Endodermal cell (in vitro differentiated cells): ENCODE results near the gene KIF26B. TPM values are rescaled to one million over a fixed set of nuclear protein-coding genes. Genes with fewer than 3 reads are reported as not detected.

Source experiments
- DNase-seq: peaks from one replicate; pipeline ENCODE4 v3.0.0-alpha.2; 2017
- H3K27ac ChIP-seq: 2 replicates; pipeline ENCODE4 v1.5.1; 2013; ENCODE audit warnings: mild to moderate bottlenecking, low read depth, low read length, moderate library complexity
- H3K27me3 ChIP-seq: 2 replicates; pipeline ENCODE4 v1.6.1; 2013; ENCODE audit warnings: mild to moderate bottlenecking, low read length, moderate library complexity; ENCODE audit not compliant: insufficient read depth, control insufficient read depth, poor library complexity, severe bottlenecking
- H3K36me3 ChIP-seq: 2 replicates; pipeline ENCODE4 v1.7.0; 2013; ENCODE audit warnings: mild to moderate bottlenecking, low read length, moderate library complexity; ENCODE audit not compliant: control insufficient read depth, insufficient read depth
- H3K4me1 ChIP-seq: one replicate; pipeline ENCODE4 v1.7.0; 2013; ENCODE audit warnings: low read length; ENCODE audit not compliant: control insufficient read depth, insufficient read depth
- H3K4me3 ChIP-seq: 2 replicates; pipeline ENCODE4 v1.5.1; 2013; ENCODE audit warnings: mild to moderate bottlenecking, low read length, moderate library complexity
- H3K9ac ChIP-seq: 2 replicates; pipeline ENCODE4 v1.6.1; 2013; ENCODE audit warnings: mild to moderate bottlenecking, low read length, moderate library complexity; ENCODE audit not compliant: poor library complexity, severe bottlenecking; ENCODE audit errors: extremely low read depth
- H3K9me3 ChIP-seq: 2 replicates; pipeline ENCODE4 v1.6.1; 2013; ENCODE audit warnings: mild to moderate bottlenecking, low read length, moderate library complexity; ENCODE audit not compliant: control insufficient read depth
- H3K27ac Mint-ChIP-seq: 2 replicates; pipeline ENCODE4 v1.8.0; 2020; ENCODE audit warnings: mixed read lengths
- H3K27me3 Mint-ChIP-seq: 2 replicates; pipeline ENCODE4 v1.8.0; 2021; ENCODE audit warnings: mild to moderate bottlenecking, mixed read lengths; ENCODE audit not compliant: insufficient read depth
- H3K36me3 Mint-ChIP-seq: 2 replicates; pipeline ENCODE4 v1.8.0; 2020; ENCODE audit warnings: low read depth, mixed read lengths
- H3K4me1 Mint-ChIP-seq: 2 replicates; pipeline ENCODE4 v1.8.0; 2020; ENCODE audit warnings: mixed read lengths
- H3K4me3 Mint-ChIP-seq: 2 replicates; pipeline ENCODE4 v1.8.0; 2020; ENCODE audit warnings: mild to moderate bottlenecking, moderate library complexity, mixed read lengths
- H3K9me3 Mint-ChIP-seq: 2 replicates; pipeline ENCODE4 v1.8.0; 2020; ENCODE audit warnings: mild to moderate bottlenecking, mixed read lengths
- WGBS, 2 experiments: methylation state at CpG; one replicate each; pipeline versions ENCODE4 v1.1.5 to v1.1.7; 2013; ENCODE audit warnings: missing lambda C conversion rate in 2 of 2, mixed read lengths in 1 of 2; ENCODE audit not compliant: insufficient coverage in 1 of 2, insufficient read length in 1 of 2; 5-methylcytosine and 5-hydroxymethylcytosine counted together
- total RNA-seq, 2 donors: library from RNA; stranded (reverse); fragmentation: NEBNext Ultra II Directional in 1 of 2; extraction: Animal tissue kit (Norgen Biotek cat#: 25700) in 1 of 2; gene quantifications; 2 replicates in 1 of 2; 3 replicates in 1 of 2; pipeline ENCODE4 v1.2.1, GENCODE V29; 2021
- TF ChIP-seq, protein P1 (sequence below): fragments of 200-600 bp; sonication (generic); conservative IDR thresholded peaks from 2 replicates; pipeline ENCODE4 v1.5.0; 2021; ENCODE audit warnings: antibody characterized with exemption, mild to moderate bottlenecking

The KIF26B gene
- total RNA-seq, 2 donors from 2014 or later: 12.3 to 21.0 TPM

DNA sequence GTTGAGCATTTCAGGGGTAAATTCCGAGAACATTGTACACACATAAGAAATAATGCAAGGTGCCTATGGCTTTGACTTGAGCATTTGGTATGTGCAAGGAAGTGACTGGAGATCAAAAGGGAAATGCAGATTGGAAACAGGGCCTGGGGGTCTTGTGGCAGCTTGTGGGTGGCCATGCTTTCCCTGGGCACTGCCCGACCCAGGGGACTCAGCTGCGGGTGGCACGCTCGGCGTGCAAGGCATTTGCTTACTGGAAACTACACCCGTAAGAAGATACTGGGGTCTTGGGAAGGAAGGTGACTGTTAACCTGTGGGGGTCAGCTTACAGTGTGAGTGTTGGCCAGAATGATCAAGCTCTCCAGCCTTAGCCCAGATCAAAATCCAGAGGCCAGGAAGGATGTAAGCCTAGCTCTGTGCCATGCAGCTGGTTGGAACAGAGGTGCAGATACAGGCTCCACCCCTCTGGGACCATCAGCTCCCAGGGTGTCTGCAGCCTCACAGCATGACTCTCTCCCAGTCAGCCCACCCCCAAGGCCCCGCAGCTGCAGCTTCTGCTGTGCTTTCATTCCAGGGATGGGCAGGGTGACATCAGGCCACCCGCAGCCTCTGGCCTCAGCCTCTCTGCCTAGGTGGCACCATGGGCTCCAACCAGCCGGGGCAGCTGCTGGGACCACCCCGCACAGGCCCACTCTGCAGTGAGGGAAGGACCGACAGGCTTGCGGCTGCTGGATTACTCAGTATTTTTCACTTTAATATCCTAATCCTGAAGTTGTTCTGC lies 55.1 kb downstream of the KIF26B start:
- peaks cover 25% of the 10 kb centered on the region for H3K9me3 Mint-ChIP-seq
- H3K4me1 Mint-ChIP-seq: peaks cover 14% of the 10 kb centered on the region
- Histone ChIP-seq H3K9ac (no peak overlapping the region), H3K4me1 (no peaks in the 10 kb centered on the region), H3K4me3 (no peak overlapping the region), H3K36me3 (peaks cover 34% of the 10 kb centered on the region), H3K27me3 (no peaks in the 10 kb centered on the region), H3K9me3 (peaks cover 37% of the 10 kb centered on the region), H3K27ac (no peak overlapping the region)
- H3K27me3 Mint-ChIP-seq: peaks cover 3% of the 10 kb centered on the region
- H3K4me3 Mint-ChIP-seq: no peak overlapping the region
- H3K36me3 Mint-ChIP-seq: peaks cover 49% of the 10 kb centered on the region
- WGBS, 2 experiments: 90 to 100% methylated on average over 6 to 13 of the region's 13 CpGs
- peak overlapping the region; percentile 4 for H3K27ac Mint-ChIP-seq
- DNase-seq: no peak
- TF ChIP-seq, protein P1, sequence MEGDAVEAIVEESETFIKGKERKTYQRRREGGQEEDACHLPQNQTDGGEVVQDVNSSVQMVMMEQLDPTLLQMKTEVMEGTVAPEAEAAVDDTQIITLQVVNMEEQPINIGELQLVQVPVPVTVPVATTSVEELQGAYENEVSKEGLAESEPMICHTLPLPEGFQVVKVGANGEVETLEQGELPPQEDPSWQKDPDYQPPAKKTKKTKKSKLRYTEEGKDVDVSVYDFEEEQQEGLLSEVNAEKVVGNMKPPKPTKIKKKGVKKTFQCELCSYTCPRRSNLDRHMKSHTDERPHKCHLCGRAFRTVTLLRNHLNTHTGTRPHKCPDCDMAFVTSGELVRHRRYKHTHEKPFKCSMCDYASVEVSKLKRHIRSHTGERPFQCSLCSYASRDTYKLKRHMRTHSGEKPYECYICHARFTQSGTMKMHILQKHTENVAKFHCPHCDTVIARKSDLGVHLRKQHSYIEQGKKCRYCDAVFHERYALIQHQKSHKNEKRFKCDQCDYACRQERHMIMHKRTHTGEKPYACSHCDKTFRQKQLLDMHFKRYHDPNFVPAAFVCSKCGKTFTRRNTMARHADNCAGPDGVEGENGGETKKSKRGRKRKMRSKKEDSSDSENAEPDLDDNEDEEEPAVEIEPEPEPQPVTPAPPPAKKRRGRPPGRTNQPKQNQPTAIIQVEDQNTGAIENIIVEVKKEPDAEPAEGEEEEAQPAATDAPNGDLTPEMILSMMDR: no peak

DNA sequence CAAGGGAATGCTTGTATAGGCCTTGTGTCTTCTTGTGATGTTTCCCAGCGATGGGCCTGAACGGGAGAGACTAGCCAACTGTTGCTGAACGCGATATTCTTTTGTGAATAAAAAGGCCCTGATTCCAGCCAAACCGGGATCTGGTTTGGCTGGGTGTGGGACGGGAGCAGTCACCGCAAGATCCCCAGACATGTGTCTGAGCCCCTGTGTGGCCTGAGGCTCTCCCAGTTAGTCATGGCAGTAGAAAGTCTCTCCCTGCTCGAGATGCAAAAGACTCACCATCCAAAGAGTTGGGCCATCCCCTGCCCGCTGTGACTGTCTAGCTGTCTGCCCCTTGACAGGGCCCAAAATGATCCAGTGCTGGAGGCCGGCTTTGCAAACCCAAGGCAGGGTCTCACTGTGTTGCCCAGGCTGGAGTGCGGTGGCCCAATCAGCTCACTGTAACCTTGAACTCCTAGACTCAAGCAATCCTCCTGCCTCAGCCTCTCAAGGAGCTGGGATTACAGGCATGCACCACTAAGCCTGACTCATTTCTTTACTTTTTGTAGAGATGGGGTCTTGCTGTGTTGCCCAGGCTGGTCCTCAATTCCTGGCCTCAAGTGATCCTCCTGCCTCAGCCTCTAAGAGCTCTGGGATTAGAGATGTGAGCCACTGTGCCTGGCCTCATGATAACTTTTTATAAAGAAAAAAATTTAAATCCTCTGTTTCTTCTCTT lies 56.4 kb downstream of the KIF26B start:
- WGBS, 2 experiments: 80 to 86% methylated on average over 6 to 11 of the region's 11 CpGs

DNA sequence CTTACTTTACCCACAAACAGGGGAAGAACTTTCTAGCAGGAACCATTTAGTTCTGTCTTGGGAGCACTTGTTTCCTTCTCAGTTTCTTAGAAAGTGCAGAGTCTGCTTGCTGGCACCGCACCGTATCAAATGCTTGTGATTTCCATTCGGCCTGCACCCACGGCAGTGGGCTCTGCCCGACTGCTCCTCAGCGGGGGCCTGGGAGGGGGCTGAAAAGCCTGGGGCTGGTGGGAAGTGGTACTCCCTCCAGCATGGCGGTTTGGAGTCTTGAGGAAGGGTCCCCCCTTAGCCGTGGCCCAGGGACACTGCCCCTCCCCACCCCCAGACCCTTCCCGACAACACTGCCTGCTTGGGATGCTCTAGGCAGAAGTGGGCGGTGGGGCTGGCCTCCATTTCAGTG lies 57.0 kb downstream of the KIF26B start:
- 94% methylated on average over 10 of the region's 10 CpGs; no CpG with 5 or more reads in 1 of the 2 experiments for WGBS, 2 experiments
- Histone ChIP-seq H3K9me3 (peaks cover 20% of the 10 kb centered on the region), H3K9ac (no peak overlapping the region), H3K4me3 (no peak overlapping the region), H3K36me3 (peaks cover 25% of the 10 kb centered on the region), H3K4me1 (peaks cover 3% of the 10 kb centered on the region), H3K27me3 (no peaks in the 10 kb centered on the region), H3K27ac (no peak overlapping the region)
- Mint-ChIP-seq H3K9me3 (peaks cover 17% of the 10 kb centered on the region), H3K36me3 (peaks cover 35% of the 10 kb centered on the region), H3K4me1 (peaks cover 19% of the 10 kb centered on the region), H3K27ac (no peak overlapping the region), H3K27me3 (peaks cover 3% of the 10 kb centered on the region), H3K4me3 (no peak overlapping the region)
- peak; percentile 10 for DNase-seq
- TF ChIP-seq, protein P1: no peak

More for the DNA sequence above, 56.4 kb downstream of the KIF26B start:
- TF ChIP-seq, protein P1: no peak
- no peaks in the 10 kb centered on the region for H3K4me1 ChIP-seq
- peaks cover 22% of the 10 kb centered on the region for H3K9me3 Mint-ChIP-seq
- no peak overlapping the region for H3K9ac ChIP-seq
- no peak overlapping the region for H3K27ac ChIP-seq
- peaks cover 26% of the 10 kb centered on the region for H3K9me3 ChIP-seq
- no peak overlapping the region for H3K4me3 ChIP-seq
- no peak overlapping the region for H3K27ac Mint-ChIP-seq
- no peaks in the 10 kb centered on the region for H3K27me3 ChIP-seq
- peaks cover 30% of the 10 kb centered on the region for H3K36me3 ChIP-seq
- H3K36me3 Mint-ChIP-seq: peaks cover 40% of the 10 kb centered on the region
- DNase-seq: peak; percentile 23
- no peak overlapping the region for H3K4me3 Mint-ChIP-seq
- H3K27me3 Mint-ChIP-seq: peaks cover 3% of the 10 kb centered on the region
- peaks cover 14% of the 10 kb centered on the region for H3K4me1 Mint-ChIP-seq
